OCI-LY1 (cell line): Measurements from ENCODE around the gene CAMTA1.

Experiments
- H2AFZ ChIP-seq: fragments of 200-600 bp; sonication (generic), shearing (Covaris generic); 2 replicates; pipeline ENCODE4 v1.6.0; 2014; ENCODE audit warnings: antibody characterized with exemption, mild to moderate bottlenecking, low read length
- H3F3A ChIP-seq: fragments of 200-600 bp; sonication (generic), shearing (Covaris generic); 2 replicates; pipeline ENCODE4 v1.6.0; 2014; ENCODE audit warnings: mild to moderate bottlenecking, antibody characterized with exemption, low read length, moderate library complexity; ENCODE audit not compliant: insufficient read depth
- H3K27ac ChIP-seq: fragments of 200-600 bp; sonication (generic); 2 replicates; pipeline ENCODE4 v1.5.1; 2014; ENCODE audit warnings: low read length, mixed run types, mild to moderate bottlenecking, low read depth; ENCODE audit not compliant: poor library complexity, severe bottlenecking
- H3K27me3 ChIP-seq: fragments of 200-600 bp; sonication (generic); 2 replicates; pipeline ENCODE4 v1.6.0; 2014; ENCODE audit warnings: antibody characterized with exemption, mild to moderate bottlenecking, low read length, moderate library complexity; ENCODE audit not compliant: insufficient read depth
- H3K36me3 ChIP-seq: fragments of 200-600 bp; sonication (generic); 2 replicates; pipeline ENCODE4 v1.6.1; 2014; ENCODE audit warnings: mild to moderate bottlenecking, antibody characterized with exemption, low read length, moderate library complexity, mixed read lengths; ENCODE audit not compliant: insufficient read depth
- H3K4me1 ChIP-seq: fragments of 200-600 bp; sonication (generic); 2 replicates; pipeline ENCODE4 v1.5.1; 2014; ENCODE audit warnings: mild to moderate bottlenecking, low read length, moderate library complexity; ENCODE audit not compliant: insufficient read depth, severe bottlenecking
- H3K4me2 ChIP-seq: fragments of 200-600 bp; sonication (generic), shearing (Covaris generic); 2 replicates; pipeline ENCODE4 v1.6.1; 2014; ENCODE audit warnings: low read length
- H3K4me3 ChIP-seq: fragments of 200-600 bp; sonication (generic); 2 replicates; pipeline ENCODE4 v1.5.1; 2014; ENCODE audit warnings: low read length, low read depth, mild to moderate bottlenecking, mixed read lengths; ENCODE audit not compliant: poor library complexity, severe bottlenecking
- H3K79me2 ChIP-seq: fragments of 200-600 bp; shearing (Covaris generic); 2 replicates; pipeline ENCODE4 v1.6.1; 2016; ENCODE audit warnings: mixed run types, low read length, mixed read lengths; ENCODE audit not compliant: insufficient read depth
- H3K9ac ChIP-seq: fragments of 200-600 bp; sonication (generic), shearing (Covaris generic); 2 replicates; pipeline ENCODE4 v1.6.1; 2014; ENCODE audit warnings: mild to moderate bottlenecking, low read length, mixed read lengths
- H3K9me2 ChIP-seq: fragments of 200-600 bp; sonication (generic), shearing (Covaris generic); 2 replicates; pipeline ENCODE4 v1.6.1; 2014; ENCODE audit warnings: low read depth, mild to moderate bottlenecking, low read length, mixed read lengths
- H3K9me3 ChIP-seq: fragments of 200-600 bp; shearing (Covaris generic); 2 replicates; pipeline ENCODE4 v1.6.1; 2014; ENCODE audit warnings: low read length, mixed read lengths
- H4K20me1 ChIP-seq: fragments of 200-600 bp; sonication (generic), shearing (Covaris generic); 2 replicates; pipeline ENCODE4 v1.6.0; 2016; ENCODE audit warnings: mild to moderate bottlenecking, low read length; ENCODE audit not compliant: insufficient read depth
- EZH2 ChIP-seq: fragments of 200-600 bp; sonication (generic), shearing (Covaris generic); IDR thresholded peaks from 2 replicates; pipeline ENCODE4 v1.8.0; 2017; ENCODE audit warnings: borderline replicate concordance, mixed run types, mild to moderate bottlenecking, antibody characterized with exemption, low read length, moderate library complexity, mixed read lengths
- TF ChIP-seq, protein P1 (sequence below): fragments of 200-600 bp; sonication (generic), shearing (Covaris generic); IDR thresholded peaks from 2 replicates; pipeline ENCODE4 v1.5.1; 2017; ENCODE audit warnings: mild to moderate bottlenecking, antibody characterized with exemption, low read length, moderate library complexity, mixed read lengths

The CAMTA1 gene

DNA sequence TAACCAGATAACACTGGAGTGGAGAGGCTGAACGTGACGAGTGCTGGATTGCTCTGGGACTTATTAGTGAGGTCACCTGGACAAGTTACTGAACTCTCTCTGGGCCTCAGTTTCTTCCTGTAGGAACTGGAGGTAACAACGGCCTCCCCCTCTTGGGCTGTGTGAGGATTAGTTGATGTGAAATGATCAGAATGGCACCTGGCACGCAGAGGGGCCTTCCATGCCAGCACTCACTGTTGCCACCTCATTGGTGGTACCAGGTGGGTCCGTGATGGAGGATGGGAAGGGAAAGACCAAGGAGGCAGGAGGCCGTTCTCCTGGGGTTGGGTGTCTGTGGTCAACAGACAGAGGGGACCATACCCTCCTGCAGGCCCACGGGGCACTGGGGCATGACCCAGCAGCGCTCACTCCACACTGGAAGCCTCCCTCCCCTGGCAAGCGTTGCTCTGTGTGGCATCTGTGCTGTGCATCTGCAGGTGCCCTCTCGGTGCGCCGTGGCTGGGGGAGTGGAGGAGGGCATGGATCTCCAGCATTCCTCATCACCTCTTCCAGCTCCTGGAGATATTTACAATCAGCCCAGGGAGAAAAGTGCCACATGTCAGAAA, 636.3 kb downstream of the CAMTA1 start:
- no peaks in the 10 kb centered on the region for H3K36me3 ChIP-seq
- H4K20me1 ChIP-seq, result no peaks in the 10 kb centered on the region
- no peak overlapping the region for H3K27ac ChIP-seq
- H3K9me3 ChIP-seq, result no peaks in the 10 kb centered on the region
- no peak overlapping the region for H3K4me3 ChIP-seq
- H3K79me2 ChIP-seq, result no peaks in the 10 kb centered on the region
- TF ChIP-seq EZH2, result no peak
- TF ChIP-seq, protein P1, sequence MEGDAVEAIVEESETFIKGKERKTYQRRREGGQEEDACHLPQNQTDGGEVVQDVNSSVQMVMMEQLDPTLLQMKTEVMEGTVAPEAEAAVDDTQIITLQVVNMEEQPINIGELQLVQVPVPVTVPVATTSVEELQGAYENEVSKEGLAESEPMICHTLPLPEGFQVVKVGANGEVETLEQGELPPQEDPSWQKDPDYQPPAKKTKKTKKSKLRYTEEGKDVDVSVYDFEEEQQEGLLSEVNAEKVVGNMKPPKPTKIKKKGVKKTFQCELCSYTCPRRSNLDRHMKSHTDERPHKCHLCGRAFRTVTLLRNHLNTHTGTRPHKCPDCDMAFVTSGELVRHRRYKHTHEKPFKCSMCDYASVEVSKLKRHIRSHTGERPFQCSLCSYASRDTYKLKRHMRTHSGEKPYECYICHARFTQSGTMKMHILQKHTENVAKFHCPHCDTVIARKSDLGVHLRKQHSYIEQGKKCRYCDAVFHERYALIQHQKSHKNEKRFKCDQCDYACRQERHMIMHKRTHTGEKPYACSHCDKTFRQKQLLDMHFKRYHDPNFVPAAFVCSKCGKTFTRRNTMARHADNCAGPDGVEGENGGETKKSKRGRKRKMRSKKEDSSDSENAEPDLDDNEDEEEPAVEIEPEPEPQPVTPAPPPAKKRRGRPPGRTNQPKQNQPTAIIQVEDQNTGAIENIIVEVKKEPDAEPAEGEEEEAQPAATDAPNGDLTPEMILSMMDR, result no peak
- no peaks in the 10 kb centered on the region for H3K27me3 ChIP-seq
- no peak overlapping the region for H3K9ac ChIP-seq
- no peaks in the 10 kb centered on the region for H3K4me1 ChIP-seq
- H2AFZ ChIP-seq, result no peak overlapping the region
- no peaks in the 10 kb centered on the region for H3F3A ChIP-seq
- H3K4me2 ChIP-seq, result no peak overlapping the region
- no peaks in the 10 kb centered on the region for H3K9me2 ChIP-seq

DNA sequence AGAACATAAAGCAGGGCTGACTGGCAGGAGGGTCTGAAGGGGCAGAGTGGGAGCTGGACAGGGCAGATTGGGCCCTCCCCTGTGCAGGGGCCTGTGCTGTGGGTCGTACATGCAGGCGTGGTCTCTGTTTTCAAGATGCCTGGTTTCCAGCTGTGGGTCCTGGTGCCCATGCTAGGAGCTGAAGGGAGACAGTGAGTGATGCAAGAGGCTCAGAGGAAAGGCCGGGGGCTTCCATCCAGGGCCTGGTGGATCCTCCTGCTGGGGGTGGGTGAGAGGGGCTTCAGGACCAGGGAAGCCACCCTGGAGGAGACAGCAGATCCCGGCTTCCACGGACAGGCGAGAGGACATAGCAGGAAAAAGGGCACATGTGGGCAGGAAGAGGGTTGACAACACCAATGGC, 636.8 kb downstream of the CAMTA1 start:
- Histone ChIP-seq H3K27ac (no peak overlapping the region), H3K27me3 (no peaks in the 10 kb centered on the region), H3K9ac (no peak overlapping the region), H3K79me2 (no peaks in the 10 kb centered on the region), H3K9me3 (no peaks in the 10 kb centered on the region), H3K36me3 (no peaks in the 10 kb centered on the region), H2AFZ (no peak overlapping the region), H3F3A (no peaks in the 10 kb centered on the region), H3K4me1 (no peaks in the 10 kb centered on the region), H4K20me1 (no peaks in the 10 kb centered on the region), H3K9me2 (no peaks in the 10 kb centered on the region), H3K4me2 (no peak overlapping the region), H3K4me3 (no peak overlapping the region)
- TF ChIP-seq, protein P1, result no peak
- no peak for TF ChIP-seq EZH2

DNA sequence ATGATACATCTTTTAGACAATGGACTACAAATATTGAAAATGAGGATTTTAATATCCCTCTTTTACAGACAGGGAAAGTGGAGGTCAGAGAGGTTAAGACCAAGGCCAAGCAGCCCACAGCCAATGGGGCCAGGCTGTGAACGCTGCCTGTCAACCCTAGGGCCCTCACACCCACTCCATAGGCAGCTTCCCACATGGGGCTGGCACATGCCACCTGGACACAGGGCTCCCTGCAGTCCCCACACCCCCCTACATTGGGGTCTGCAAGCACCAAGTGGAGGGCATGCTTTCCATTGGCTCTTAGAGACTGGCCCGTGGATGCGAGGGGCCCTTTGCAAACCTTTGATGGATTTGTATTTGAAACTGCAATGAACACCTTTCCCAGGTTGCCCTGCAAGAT, 637.3 kb downstream of the CAMTA1 start:
- TF ChIP-seq, protein P1, result no peak
- TF ChIP-seq EZH2, result no peak
- Histone ChIP-seq H3F3A (no peaks in the 10 kb centered on the region), H3K27me3 (no peaks in the 10 kb centered on the region), H2AFZ (no peak overlapping the region), H3K4me1 (no peaks in the 10 kb centered on the region), H3K79me2 (no peaks in the 10 kb centered on the region), H3K36me3 (no peaks in the 10 kb centered on the region), H3K9ac (no peak overlapping the region), H3K4me2 (no peak overlapping the region), H3K27ac (no peak overlapping the region), H3K4me3 (no peak overlapping the region), H3K9me2 (no peaks in the 10 kb centered on the region), H3K9me3 (no peaks in the 10 kb centered on the region), H4K20me1 (no peaks in the 10 kb centered on the region)
